HG02678 (cell line): ENCODE data around the gene CIDEB.
"Not testable (repeated sequence)": the region's sequence is repeated elsewhere in the genome, so short reads cannot be mapped to it uniquely, and the experiment has no call there.

ENCODE experiments used
- ATAC-seq: cut with Tn5 transposase; IDR thresholded peaks from one replicate; pipeline ENCODE4 v1.9.1; 2021; ENCODE audit warnings: mild to moderate bottlenecking, moderate library complexity; ENCODE audit not compliant: unreplicated experiment

Gene CIDEB

GRCh38 chr14:24307575-24308341 lies at the start of gene CIDEB:
Gene CIDEB (minus strand): TSS chr14:24307977. CDS start chr14:24307858, 119 bp downstream.
- ATAC-seq: no peak

- no peak for ATAC-seq
Measured at GRCh38 chr14:24356208-24356607, 48.4 kb upstream of the CIDEB start.

GRCh38 chr14:24355009-24355408 lies 47.2 kb upstream of the CIDEB start:
- ATAC-seq: no peak

GRCh38 chr14:24354482-24354825 lies 46.7 kb upstream of the CIDEB start:
- ATAC-seq: not testable (repeated sequence)

GRCh38 chr14:24353559-24354481 lies 46.0 kb upstream of the CIDEB start:
- ATAC-seq: no peak

- no peak for ATAC-seq
Measured at GRCh38 chr14:24351517-24351916, 43.7 kb upstream of the CIDEB start.

GRCh38 chr14:24349742-24350141 lies 42.0 kb upstream of the CIDEB start:
- ATAC-seq: no peak

- ATAC-seq: no peak
Measured at GRCh38 chr14:24348186-24348585, 40.4 kb upstream of the CIDEB start.

- ATAC-seq: no peak
Measured at GRCh38 chr14:24347134-24347533, 39.4 kb upstream of the CIDEB start.

- ATAC-seq: no peak
Measured at GRCh38 chr14:24343795-24344660, 36.3 kb upstream of the CIDEB start.

- no peak for ATAC-seq
Measured at GRCh38 chr14:24342889-24343288, 35.1 kb upstream of the CIDEB start.

- no peak for ATAC-seq
Measured at GRCh38 chr14:24340606-24341005, 32.8 kb upstream of the CIDEB start.

GRCh38 chr14:24339284-24340151 lies 31.7 kb upstream of the CIDEB start, which contains the start of gene RIPK3:
Gene RIPK3 (minus strand): TSS chr14:24339991. CDS start chr14:24339826, 165 bp downstream.
- peak; percentile 92 for ATAC-seq

- ATAC-seq: no peak
Measured at GRCh38 chr14:24338843-24339242, 31.1 kb upstream of the CIDEB start.

- ATAC-seq: no peak
Measured at GRCh38 chr14:24337824-24338175, 30.0 kb upstream of the CIDEB start.

GRCh38 chr14:24337144-24337823 lies 29.5 kb upstream of the CIDEB start:
- no peak for ATAC-seq

- no peak for ATAC-seq
Measured at GRCh38 chr14:24335461-24336171, 27.8 kb upstream of the CIDEB start.

- no peak for ATAC-seq
Measured at GRCh38 chr14:24334431-24335291, 26.9 kb upstream of the CIDEB start, which contains the start of gene ADCY4. Gene ADCY4 (minus strand): TSS chr14:24335071. CDS start chr14:24334652, 419 bp downstream.
